ENCODE data around the gene VDAC1.

The VDAC1 gene

GRCh38 chr5:133927300-133928180 is 77.2 kb downstream of the VDAC1 start:
- no peak for DNase-seq (ENCODE audit: low read depth in 2 of 2, low spot score in 1 of 2)

- no peak for DNase-seq (ENCODE audit: low read depth in 2 of 2, low spot score in 1 of 2)
Observed at GRCh38 chr5:133926489-133927299, 78.1 kb downstream of the VDAC1 start.

GRCh38 chr5:133925866-133926488 is 78.8 kb downstream of the VDAC1 start:
- no peak for DNase-seq (ENCODE audit: low read depth in 2 of 2, low spot score in 1 of 2)

GRCh38 chr5:133925269-133925668 is 79.5 kb downstream of the VDAC1 start:
- DNase-seq (ENCODE audit: low read depth in 2 of 2, low spot score in 1 of 2) = no peak

- no peak for DNase-seq (ENCODE audit: low read depth in 2 of 2, low spot score in 1 of 2)
Observed at GRCh38 chr5:133924221-133924920, 80.4 kb downstream of the VDAC1 start.

GRCh38 chr5:133921979-133922378 is 82.8 kb downstream of the VDAC1 start:
- no peak for DNase-seq (ENCODE audit: low read depth in 2 of 2, low spot score in 1 of 2)
